Cardiac fibroblast (primary cell): ENCODE measurements around the gene SFTPA2.
"Not testable (repeated sequence)": the region's sequence is repeated elsewhere in the genome, so short reads cannot be mapped to it uniquely, and the experiment has no call there.

Experiments
- DNase-seq, 2 donors: peaks; one replicate each; pipeline versions ENCODE4 v3.0.0 to v3.0.0-alpha.2; 2010; ENCODE audit warnings: low read depth in 2 of 2
- H3K4me3 ChIP-seq, 2 donors: replicated peaks in 1 of 2; 1 replicate in 1 of 2; 2 replicates in 1 of 2; pipeline ENCODE4 v1.5.1; 2011; ENCODE audit warnings: low read depth in 2 of 2, low read length in 2 of 2, mild to moderate bottlenecking in 2 of 2, moderate library complexity in 1 of 2
- TF ChIP-seq, protein P1 (sequence below): IDR thresholded peaks from one replicate; pipeline ENCODE4 v1.5.1; 2011; ENCODE audit warnings: low read depth, mild to moderate bottlenecking, low read length, inconsistent platforms

SFTPA2 gene

DNA sequence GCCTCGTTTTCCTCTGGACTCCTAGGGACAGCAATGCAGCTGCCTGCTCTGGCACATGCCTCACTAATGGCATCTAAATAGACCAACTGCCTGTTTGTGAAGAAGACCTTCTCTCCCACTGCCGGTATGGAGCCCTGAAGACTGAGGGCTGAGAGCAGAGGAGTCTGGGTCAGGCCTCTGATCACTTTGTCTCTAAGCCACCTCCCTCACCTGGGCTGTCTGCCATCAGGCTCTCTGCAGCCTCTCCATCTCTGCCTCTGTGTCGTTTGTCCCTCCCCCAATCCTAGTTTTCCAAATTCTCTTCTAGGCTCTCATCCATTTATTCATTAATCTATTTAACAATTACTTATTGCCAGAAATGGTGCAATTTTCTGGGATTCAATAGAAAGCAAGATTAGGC is 35.3 kb upstream of the SFTPA2 start:
- no peak overlapping the region for H3K4me3 ChIP-seq
- no peak for DNase-seq
- TF ChIP-seq, protein P1, sequence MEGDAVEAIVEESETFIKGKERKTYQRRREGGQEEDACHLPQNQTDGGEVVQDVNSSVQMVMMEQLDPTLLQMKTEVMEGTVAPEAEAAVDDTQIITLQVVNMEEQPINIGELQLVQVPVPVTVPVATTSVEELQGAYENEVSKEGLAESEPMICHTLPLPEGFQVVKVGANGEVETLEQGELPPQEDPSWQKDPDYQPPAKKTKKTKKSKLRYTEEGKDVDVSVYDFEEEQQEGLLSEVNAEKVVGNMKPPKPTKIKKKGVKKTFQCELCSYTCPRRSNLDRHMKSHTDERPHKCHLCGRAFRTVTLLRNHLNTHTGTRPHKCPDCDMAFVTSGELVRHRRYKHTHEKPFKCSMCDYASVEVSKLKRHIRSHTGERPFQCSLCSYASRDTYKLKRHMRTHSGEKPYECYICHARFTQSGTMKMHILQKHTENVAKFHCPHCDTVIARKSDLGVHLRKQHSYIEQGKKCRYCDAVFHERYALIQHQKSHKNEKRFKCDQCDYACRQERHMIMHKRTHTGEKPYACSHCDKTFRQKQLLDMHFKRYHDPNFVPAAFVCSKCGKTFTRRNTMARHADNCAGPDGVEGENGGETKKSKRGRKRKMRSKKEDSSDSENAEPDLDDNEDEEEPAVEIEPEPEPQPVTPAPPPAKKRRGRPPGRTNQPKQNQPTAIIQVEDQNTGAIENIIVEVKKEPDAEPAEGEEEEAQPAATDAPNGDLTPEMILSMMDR = no peak

DNA sequence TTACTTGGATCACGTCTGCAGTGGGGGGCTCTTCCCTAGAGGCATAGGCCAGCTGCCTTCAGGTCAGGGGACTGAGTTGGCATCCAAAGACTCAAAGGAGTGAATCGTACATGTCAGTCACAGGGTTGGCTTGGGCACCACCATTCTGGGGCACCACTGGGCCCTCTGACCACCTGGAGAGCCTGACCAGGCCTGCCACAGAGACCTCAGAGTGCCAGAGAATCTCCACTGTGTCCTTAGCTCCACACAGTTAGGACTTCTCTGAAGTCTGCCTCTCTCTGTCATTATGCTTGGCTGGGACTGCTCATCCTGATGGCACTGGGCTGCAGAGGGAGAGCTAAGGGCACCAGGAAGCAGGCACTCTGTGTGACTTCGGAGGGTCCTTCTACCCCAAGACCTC is 34.4 kb upstream of the SFTPA2 start:
- not testable (repeated sequence) for DNase-seq

DNA sequence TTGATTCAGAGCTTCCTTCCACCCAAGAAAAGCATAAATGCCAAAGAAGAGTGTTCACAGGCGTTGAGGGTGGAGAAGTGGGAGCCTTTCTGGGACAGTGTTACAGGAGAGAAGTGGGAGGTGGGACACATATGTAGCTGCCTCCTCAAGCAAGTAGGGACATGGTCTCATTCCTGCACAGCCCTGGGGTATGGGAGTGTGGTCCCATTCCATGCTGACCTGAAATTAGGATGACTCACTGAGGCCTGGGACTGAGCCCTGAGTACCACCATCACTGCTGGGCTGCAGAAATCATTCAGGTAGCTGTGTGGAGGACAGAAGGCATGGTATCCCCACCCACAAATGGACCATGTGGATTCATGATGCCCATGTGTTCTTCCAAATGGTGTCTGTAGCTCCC is 33.2 kb upstream of the SFTPA2 start:
- no peak overlapping the region for H3K4me3 ChIP-seq
- no peak for DNase-seq
- TF ChIP-seq, protein P1 = no peak

More for the DNA sequence above, 34.4 kb upstream of the SFTPA2 start:
- not testable (repeated sequence) for H3K4me3 ChIP-seq

DNA sequence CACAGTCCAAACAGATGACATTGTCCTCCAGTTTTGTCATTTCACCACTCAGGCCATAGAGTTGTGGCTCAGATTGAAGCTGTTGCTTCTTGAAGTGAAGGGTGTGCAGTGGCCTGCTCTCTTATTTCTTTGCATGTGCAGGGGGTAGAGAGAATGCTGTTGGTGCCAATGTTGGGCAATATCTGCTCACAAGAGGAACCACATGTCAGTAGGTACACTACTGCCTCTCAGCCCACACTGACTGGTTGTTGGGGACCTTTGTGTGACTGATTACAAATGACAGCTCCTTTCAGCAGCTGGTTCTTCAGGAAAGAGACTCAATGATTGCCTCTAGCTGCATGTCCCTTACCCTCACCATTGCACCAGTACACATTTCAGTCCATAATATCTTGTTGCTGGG is 28.6 kb upstream of the SFTPA2 start:
- H3K4me3 ChIP-seq = no peak overlapping the region
- TF ChIP-seq, protein P1 = no peak
- DNase-seq = no peak

DNA sequence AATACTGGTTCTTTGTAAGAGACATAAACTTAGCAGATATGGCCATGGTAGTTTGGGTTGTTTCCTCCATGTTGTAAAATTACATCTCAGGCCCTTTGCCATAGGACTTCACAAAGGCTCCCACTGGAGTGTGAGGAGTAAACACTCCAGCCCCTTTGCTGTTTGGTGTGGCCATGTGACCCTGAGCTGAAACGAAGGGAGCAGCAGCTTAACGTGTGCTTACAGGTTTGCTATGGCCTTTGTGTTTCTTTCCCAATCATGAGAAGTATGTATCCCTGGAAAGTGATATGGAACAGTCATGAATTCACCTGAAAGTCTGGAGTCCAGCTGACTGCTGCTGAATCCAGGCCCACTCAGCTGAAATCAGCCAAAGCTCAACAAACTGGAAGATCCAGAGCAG is 26.7 kb upstream of the SFTPA2 start:
- TF ChIP-seq, protein P1 = no peak
- no peak overlapping the region for H3K4me3 ChIP-seq
- no peak for DNase-seq

DNA sequence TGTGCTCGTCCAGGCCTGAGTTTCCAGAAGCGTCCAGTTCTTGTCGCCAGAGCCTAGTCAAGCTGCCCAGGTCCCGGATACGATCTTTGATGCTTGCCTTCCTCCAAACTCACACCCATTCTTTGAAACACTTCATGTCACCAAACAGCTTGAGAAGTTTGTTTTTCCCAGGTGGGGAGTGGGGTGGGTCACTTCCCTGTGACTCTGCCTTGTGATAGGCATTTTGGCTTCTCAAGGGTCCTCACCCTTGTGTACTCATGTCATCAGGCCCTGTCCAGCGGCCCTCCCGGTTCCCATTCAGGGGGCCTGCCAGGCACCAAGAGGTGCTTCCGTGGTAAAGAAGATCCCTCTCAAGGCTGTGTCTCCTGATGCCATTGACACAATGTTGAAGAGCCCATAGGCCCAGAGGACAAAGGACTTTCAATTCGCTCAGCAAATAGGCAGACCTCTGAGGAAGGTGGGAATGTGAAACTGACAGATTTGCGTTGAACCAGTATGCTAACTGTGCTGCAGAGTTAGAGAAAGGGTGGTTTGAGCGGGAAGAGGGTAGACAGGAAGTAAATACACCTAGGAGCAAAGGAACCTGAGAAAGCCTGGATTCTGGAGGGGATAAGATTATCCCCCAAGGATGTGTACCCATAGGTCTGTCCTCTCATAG is 25.8 kb upstream of the SFTPA2 start:
- DNase-seq = no peak
- TF ChIP-seq, protein P1 = no peak
- no peak overlapping the region for H3K4me3 ChIP-seq

DNA sequence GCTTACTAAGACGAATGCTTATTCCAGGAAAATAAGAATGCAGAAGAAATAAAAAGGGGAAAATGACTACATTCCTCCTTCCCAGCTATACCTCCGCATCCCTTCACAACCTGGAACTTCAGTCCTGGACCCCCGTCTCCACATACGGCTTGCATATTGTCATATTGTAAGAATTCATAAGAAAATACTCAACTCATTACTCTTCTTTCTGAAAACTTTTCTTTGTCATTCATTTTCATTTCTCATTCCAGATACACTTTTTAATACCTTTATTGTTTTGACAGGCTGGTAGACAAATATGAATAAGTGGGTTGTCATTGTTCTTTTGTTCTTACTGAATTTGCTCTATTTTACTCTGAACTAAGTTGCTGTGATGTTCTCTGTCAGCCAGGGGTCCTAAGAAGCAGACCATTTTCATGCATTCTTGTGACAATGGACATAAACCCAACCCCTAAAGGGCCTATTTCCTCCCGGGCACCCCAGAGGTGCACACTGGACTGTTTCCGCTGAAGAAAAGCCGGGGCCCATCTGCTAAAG is 23.3 kb upstream of the SFTPA2 start:
- TF ChIP-seq, protein P1 = no peak
- H3K4me3 ChIP-seq = no peak overlapping the region
- no peak for DNase-seq

DNA sequence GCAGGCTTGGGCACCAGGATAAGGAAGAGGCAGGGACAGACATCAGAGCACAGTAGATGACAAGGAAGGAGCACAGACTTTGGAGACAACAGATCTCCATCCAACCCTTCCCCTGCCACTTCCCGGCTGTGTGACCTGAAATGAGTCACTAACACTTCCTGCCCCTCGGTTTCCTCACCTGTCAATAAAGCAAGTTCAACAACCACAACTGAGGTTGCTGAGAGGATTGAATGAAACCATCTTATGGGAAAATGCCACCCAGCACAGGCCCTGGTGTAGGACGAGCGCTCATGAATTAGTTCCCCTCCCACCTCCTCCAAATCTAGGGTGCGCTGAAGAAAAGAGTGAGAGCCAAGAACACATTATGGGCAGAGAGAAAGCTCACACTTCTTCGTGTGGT is 22.7 kb upstream of the SFTPA2 start:
- not testable (repeated sequence) for H3K4me3 ChIP-seq, DNase-seq
